C4-2B (cell line): ENCODE data around the gene RHOG.

Source experiments
- CTCF ChIP-seq: fragments of 450-650 bp; conservative IDR thresholded peaks from 2 replicates; pipeline ENCODE4 v1.5.1; 2017; ENCODE audit warnings: mild to moderate bottlenecking
- ZFX ChIP-seq: fragments of 450-650 bp; IDR thresholded peaks from 2 replicates; pipeline ENCODE4 v1.6.1; 2017

GRCh38 chr11:3796002-3796311 lies 44.8 kb downstream of the RHOG start:
- TF ChIP-seq CTCF: no peak
- TF ChIP-seq ZFX: no peak
